Activated T-cell treated with anti-CD3 and anti-CD28 coated beads, Interleukin-2, amount 50 U/mL, for 72 hours (primary cell): ENCODE measurements around the gene USP44. TPM values are rescaled to one million over a fixed set of nuclear protein-coding genes. Genes with fewer than 3 reads are reported as not detected.
"Not testable (repeated sequence)": the region's sequence is repeated elsewhere in the genome, so short reads cannot be mapped to it uniquely, and the experiment has no call there.

ENCODE experiments used
- ATAC-seq, 2 donors: fragments of 150-1000 bp; cut with Tn5 transposase; replicated peaks in 1 of 2; 2 replicates each; pipeline ENCODE4 v1.10.0; 2021; ENCODE audit warnings: moderate library complexity in 2 of 2, mild to moderate bottlenecking in 1 of 2
- DNase-seq, 2 donors: peaks; one replicate each; pipeline ENCODE4 v3.0.0; 2021 to 2022; ENCODE audit warnings: mixed read lengths in 1 of 2
- H3K27ac Mint-ChIP-seq: one replicate; pipeline ENCODE4 v1.8.0; 2022; ENCODE audit warnings: mild to moderate bottlenecking, moderate library complexity, mixed read lengths
- H3K27me3 Mint-ChIP-seq: one replicate; pipeline ENCODE4 v1.8.0; 2022; ENCODE audit warnings: low read depth, mixed read lengths
- H3K36me3 Mint-ChIP-seq, 2 donors: one replicate each; pipeline ENCODE4 v1.8.0; 2022; ENCODE audit warnings: mixed read lengths in 2 of 2, mild to moderate bottlenecking in 1 of 2; ENCODE audit not compliant: insufficient read depth in 2 of 2
- H3K4me1 Mint-ChIP-seq: one replicate; pipeline ENCODE4 v1.8.0; 2022; ENCODE audit warnings: low read depth, mixed read lengths
- H3K4me3 Mint-ChIP-seq, 2 donors: one replicate each; pipeline ENCODE4 v1.8.0; 2022; ENCODE audit warnings: mild to moderate bottlenecking in 2 of 2, mixed read lengths in 2 of 2, moderate library complexity in 2 of 2
- H3K9me3 Mint-ChIP-seq, 2 donors: one replicate each; pipeline ENCODE4 v1.8.0; 2022; ENCODE audit warnings: mixed read lengths in 2 of 2
- total RNA-seq, 2 donors: library from RNA; stranded (reverse); gene quantifications; one replicate each; pipeline ENCODE4 v1.2.3, GENCODE V29; 2022

The USP44 gene
- total RNA-seq, 2 donors from 2014 or later = 8.4 to 12.0 TPM

DNA sequence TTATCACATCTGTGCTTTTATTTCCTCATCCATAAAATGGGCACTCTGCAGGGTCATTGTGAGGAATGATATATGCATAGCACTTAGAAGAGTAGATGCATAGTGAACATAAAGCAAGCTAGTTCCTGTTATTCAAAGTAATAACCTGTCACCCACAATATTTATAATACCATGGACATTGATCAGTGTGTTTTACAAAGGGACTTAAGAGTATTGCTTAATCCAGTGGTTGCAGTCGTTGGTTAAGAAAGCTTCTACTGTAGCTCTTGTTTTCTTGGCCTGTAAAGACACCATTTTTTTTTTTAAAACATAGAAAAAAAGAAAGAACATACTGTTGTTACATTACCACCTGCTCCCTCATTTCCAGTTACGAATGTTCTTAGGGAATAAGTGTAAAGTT lies 64.3 kb downstream of the USP44 start:
- peaks cover 10 to 32% of the 10 kb centered on the region in 2 donors for H3K36me3 Mint-ChIP-seq
- no peak for ATAC-seq
- no peak overlapping the region for H3K27ac Mint-ChIP-seq

DNA sequence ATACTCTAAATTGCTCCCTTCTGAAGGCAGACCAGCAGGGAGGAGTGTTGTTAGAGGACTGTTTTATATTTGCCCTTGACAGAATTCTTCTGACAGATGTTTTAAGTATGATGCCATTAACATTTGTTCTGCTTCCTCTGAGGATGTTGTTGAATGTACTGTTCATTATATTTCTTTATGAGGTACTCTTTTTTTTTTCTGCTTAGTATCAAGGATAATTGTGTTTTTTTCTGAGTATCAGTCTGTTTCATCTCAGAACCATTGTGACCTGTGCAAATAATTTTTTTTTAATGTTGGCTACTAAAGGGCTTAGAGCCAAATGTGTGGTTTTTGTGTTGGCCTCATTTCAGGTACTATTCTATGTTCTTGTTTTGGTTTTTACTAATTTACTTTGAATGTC lies 66.8 kb downstream of the USP44 start:
- H3K9me3 Mint-ChIP-seq = no peaks in the 10 kb centered on the region
- H3K36me3 Mint-ChIP-seq = peaks cover 8 to 25% of the 10 kb centered on the region in 2 donors
- H3K27me3 Mint-ChIP-seq = no peaks in the 10 kb centered on the region
- peaks cover 42% of the 10 kb centered on the region for H3K4me1 Mint-ChIP-seq
- no peak overlapping the region for H3K4me3 Mint-ChIP-seq
- H3K27ac Mint-ChIP-seq = peak overlapping the region; percentile 38
- ATAC-seq = no peak
- DNase-seq = no peak

More for the DNA sequence above, 64.3 kb downstream of the USP44 start:
- H3K4me1 Mint-ChIP-seq = peaks cover 17% of the 10 kb centered on the region
- H3K9me3 Mint-ChIP-seq = no peaks in the 10 kb centered on the region
- H3K4me3 Mint-ChIP-seq = no peak overlapping the region
- H3K27me3 Mint-ChIP-seq = no peaks in the 10 kb centered on the region
- DNase-seq = no peak

DNA sequence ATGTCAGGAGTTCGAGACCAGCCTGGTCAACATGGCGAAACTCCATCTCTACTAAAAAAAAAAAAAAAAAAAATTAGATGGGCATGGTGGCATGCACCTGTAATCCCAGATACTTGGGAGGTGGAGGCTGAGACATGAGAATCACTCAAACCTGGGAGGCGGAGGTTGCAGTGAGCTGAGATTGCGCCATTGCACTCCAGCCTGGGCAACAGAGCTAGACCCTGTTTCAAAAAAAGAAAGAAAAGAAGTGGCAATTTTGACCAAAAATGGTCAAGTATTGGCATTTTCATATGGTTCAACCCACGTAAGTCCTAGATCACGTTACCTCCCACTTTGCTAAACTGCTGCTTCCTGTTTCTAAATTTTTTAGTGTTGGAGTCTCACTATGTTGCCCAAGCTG lies 68.7 kb downstream of the USP44 start:
- not testable (repeated sequence) for H3K9me3 Mint-ChIP-seq
- H3K36me3 Mint-ChIP-seq = peaks cover 10 to 37% of the 10 kb centered on the region in 2 donors

DNA sequence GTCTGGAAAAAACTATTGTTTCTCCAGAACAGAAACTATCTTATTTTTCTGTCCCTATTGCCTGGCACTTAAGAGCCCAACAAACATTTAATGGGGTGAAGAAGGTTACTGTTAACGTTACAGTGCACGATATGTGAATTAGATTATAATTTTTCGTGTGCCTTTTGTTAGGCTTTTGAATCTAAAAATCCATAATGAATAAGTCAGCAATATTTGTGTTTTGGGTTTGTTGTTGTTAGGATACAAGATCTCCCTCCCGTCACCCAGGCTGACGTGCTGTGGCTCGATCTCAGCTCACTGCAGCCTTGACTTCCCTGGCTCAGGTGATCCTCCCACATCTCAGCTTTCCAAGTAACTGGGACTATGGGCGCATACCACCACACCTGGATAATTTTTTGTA lies 69.4 kb downstream of the USP44 start:
- DNase-seq (no peak), ATAC-seq (no peak)
- Mint-ChIP-seq H3K27me3 (no peaks in the 10 kb centered on the region), H3K4me1 (peaks cover 63% of the 10 kb centered on the region), H3K4me3 (no peak overlapping the region), H3K9me3 (no peaks in the 10 kb centered on the region), H3K27ac (no peak overlapping the region), H3K36me3 (peaks cover 8 to 34% of the 10 kb centered on the region in 2 donors)

More for the DNA sequence above, 68.7 kb downstream of the USP44 start:
- H3K27ac Mint-ChIP-seq, ATAC-seq, H3K27me3 Mint-ChIP-seq, H3K4me3 Mint-ChIP-seq, DNase-seq: not testable (repeated sequence)
- H3K4me1 Mint-ChIP-seq = peaks cover 60% of the 10 kb centered on the region

DNA sequence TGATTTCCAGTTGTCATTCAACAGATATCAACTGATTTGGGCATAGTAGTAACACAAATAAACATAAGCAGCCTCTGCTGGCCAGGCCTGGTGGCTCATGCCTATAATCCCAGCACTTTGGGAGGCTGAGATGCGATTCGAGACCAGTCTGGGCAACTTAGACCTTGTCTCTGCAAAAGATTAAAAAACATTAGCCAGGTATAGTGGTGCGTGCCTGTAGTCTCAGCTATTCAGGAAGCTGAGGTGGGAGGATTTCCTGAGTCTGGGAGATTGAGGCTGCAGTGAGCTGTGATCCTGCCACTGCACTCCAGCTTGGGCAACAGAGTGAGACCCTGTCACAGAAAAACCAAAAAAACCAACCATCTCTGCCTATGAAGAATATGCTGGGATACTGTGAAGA lies 70.2 kb downstream of the USP44 start:
- peaks cover 6 to 34% of the 10 kb centered on the region in 2 donors for H3K36me3 Mint-ChIP-seq
- H3K27me3 Mint-ChIP-seq = no peaks in the 10 kb centered on the region
- DNase-seq (no peak), ATAC-seq (no peak)
- peak overlapping the region in 1 of 2 donors; percentile 62 for H3K4me3 Mint-ChIP-seq
- peaks cover 72% of the 10 kb centered on the region for H3K4me1 Mint-ChIP-seq
- no peaks in the 10 kb centered on the region for H3K9me3 Mint-ChIP-seq
- H3K27ac Mint-ChIP-seq = peak overlapping the region; percentile 89

DNA sequence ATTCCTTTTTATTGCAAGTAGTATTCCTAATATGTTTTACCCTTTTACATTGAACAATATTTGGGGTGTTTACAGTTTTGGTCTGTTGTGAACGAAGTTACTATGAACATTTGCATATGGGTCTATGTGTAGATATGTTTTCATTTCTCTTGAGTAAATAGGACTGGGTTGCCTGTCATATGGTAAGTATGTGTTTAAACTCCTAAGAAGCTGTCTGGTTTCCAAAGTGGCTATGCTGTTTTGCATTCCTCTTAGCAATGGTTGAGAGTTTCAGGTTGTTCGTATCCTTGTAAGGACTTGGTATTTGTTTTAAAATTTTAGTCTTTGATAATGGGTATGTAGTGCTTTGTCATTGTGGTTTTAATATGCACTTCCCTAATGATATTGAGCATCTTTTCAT lies 71.0 kb downstream of the USP44 start:
- DNase-seq (no peak), ATAC-seq (no peak)
- peaks cover 10 to 39% of the 10 kb centered on the region in 2 donors for H3K36me3 Mint-ChIP-seq
- no peaks in the 10 kb centered on the region for H3K9me3 Mint-ChIP-seq
- H3K4me3 Mint-ChIP-seq = peak overlapping the region in 1 of 2 donors; percentile 62
- peaks cover 80% of the 10 kb centered on the region for H3K4me1 Mint-ChIP-seq
- peak overlapping the region; percentile 89 for H3K27ac Mint-ChIP-seq
- no peaks in the 10 kb centered on the region for H3K27me3 Mint-ChIP-seq

DNA sequence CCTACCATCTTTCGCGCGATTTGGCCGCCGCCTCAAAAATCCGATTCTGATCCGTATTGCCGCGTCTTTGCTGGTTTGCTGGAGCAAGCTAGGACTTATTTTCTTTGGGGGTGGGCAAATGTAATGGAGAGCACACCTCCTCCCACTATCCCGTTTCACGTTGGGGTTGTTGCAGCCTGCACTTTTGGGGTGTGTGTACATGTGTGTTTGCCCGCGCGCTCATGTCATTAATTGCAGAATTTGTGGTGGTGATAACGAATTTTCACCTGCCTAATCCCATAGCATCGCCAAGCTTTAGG lies 76.7 kb downstream of the USP44 start:
- H3K4me1 Mint-ChIP-seq = peaks cover 54% of the 10 kb centered on the region
- H3K4me3 Mint-ChIP-seq = peak overlapping the region; percentile 93 to 96
- no peak for ATAC-seq
- DNase-seq = no peak
- H3K27ac Mint-ChIP-seq = peak overlapping the region; percentile 99
- H3K9me3 Mint-ChIP-seq = no peaks in the 10 kb centered on the region
- peaks cover 15 to 33% of the 10 kb centered on the region in 2 donors for H3K36me3 Mint-ChIP-seq
- no peaks in the 10 kb centered on the region for H3K27me3 Mint-ChIP-seq

DNA sequence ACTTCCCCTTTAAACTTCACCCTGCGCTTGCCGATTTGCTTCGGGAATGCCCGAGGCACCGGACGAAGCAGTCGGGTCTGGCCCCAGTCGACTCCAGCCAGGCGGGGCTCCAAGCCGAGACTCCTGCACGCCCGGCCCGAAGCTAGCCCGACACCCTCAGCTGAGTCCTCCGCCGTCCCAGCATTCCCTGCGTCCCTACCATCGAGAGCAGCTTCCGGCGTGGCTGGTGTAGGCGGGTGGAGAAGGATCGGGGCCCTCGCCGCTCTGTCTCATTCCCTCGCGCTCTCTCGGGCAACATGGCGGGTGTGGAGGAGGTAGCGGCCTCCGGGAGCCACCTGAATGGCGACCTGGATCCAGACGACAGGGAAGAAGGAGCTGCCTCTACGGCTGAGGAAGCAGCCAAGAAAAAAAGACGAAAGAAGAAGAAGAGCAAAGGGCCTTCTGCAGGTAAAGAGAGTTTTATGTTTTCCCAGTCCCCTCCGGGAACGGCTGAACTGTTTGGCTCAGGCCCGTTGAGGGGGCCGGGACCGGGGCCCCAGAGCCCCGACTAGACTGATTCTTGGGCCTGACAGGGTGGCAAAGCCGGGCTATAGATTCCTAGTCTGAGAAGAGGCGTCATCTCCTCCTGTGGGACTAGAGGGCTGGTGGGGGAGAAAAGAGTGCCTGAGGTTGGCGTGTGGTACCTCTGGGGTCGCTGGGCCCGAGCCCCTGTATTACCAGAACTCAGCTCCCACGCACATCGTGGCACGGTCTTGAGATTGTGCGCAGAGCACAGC lies 77.2 kb downstream of the USP44 start, which contains the start of gene METAP2:
TSS of gene METAP2 (plus strand) at position 269 of the 776 bp plus-strand sequence. CDS start at position 297, 28 bp downstream.
- Mint-ChIP-seq H3K4me1 (peaks cover 49% of the 10 kb centered on the region), H3K27ac (peak within 1 kb of the TSS; percentile 99), H3K9me3 (no peaks in the 10 kb centered on the region), H3K27me3 (no peaks in the 10 kb centered on the region), H3K4me3 (peak within 1 kb of the TSS; percentile 93 to 96), H3K36me3 (peaks cover 12 to 30% of the 10 kb centered on the region in 2 donors)
- peak; percentile 92 to 94 for DNase-seq
- peak; percentile 98 for ATAC-seq

DNA sequence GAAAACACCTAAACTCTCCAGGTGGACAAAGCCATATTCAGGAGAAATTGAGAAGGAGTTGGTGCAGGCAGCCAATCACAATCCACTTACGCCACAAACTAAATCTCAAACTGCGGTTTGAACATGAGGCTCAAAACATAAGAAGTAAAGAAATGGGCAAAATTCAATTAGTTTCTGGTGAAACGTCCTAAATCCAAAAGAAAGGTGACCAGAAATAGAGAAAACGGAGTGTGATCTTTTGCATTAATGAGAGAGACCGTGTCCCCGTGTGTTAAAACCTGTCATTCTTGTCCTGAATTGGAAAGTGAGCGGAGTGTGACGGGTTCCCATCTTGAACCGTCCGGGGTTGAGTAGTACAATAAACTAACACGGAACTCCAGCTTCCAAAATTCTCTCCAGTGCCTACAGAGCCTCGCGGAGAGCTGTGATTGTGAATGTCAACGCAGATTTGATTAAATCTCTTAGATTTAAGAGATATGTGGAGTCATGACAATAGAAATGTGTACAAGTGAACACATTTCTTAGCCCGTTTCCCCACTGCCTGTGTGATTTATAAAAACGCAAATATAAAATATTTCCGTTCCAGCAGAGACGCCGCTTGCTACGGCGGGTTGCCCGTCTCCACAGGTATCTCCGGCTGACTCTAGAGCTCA lies 77.9 kb downstream of the USP44 start:
- Mint-ChIP-seq H3K27ac (peak overlapping the region; percentile 99), H3K4me1 (peaks cover 42% of the 10 kb centered on the region), H3K9me3 (no peaks in the 10 kb centered on the region), H3K36me3 (peaks cover 11 to 25% of the 10 kb centered on the region in 2 donors), H3K4me3 (peak overlapping the region; percentile 93 to 96), H3K27me3 (no peaks in the 10 kb centered on the region)
- ATAC-seq (peak; percentile 27 to 47), DNase-seq (peak; percentile 25)

DNA sequence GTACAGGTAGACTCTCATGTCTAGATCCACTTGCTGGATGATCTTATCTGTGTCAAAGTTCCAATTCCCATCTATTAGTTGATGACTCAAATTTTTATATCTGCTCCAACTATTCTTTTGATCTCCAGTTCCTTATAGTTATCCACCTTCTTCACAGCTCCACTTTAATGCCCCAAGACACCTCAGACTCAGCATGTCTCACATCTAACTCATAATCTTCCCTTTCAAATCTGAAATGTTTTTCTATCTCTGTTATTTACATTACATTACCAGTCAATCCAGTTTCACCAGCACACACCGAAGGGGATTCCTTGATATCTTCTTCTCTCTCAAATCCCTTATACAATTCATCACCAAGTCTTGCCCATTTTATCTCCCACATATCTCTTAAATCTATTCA lies 81.0 kb downstream of the USP44 start:
- Mint-ChIP-seq H3K36me3 (peaks cover 6 to 7% of the 10 kb centered on the region in 2 donors), H3K4me1 (peaks cover 16% of the 10 kb centered on the region)

More for the DNA sequence above, 81.0 kb downstream of the USP44 start:
- Mint-ChIP-seq H3K27ac (no peak overlapping the region), H3K9me3 (no peaks in the 10 kb centered on the region), H3K4me3 (no peak overlapping the region), H3K27me3 (no peaks in the 10 kb centered on the region)
- no peak for DNase-seq
- ATAC-seq = no peak

Other genes with a start within 250 kb of the USP44 start
- 100 to 1,000 TPM in 1 of 2 donors, 10 to 100 TPM in 1; 93.9 to 118 TPM for gene METAP2, start 77.3 kb downstream of the USP44 start, total RNA-seq
- gene NTN4, start 239.3 kb upstream of the USP44 start, total RNA-seq = under 1 TPM; 0.26 to 0.69 TPM